B cell (primary cell): ENCODE measurements around the gene NT5DC4. TPM values are rescaled to one million over a fixed set of nuclear protein-coding genes. Genes with fewer than 3 reads are reported as not detected.
"Not testable (repeated sequence)": the region's sequence is repeated elsewhere in the genome, so short reads cannot be mapped to it uniquely, and the experiment has no call there.

Experiments used
- ATAC-seq: fragments of 200-7000 bp; cut with Tn5 transposase; one replicate; pipeline ENCODE4 v1.10.0; 2021; ENCODE audit warnings: low read depth, mild to moderate bottlenecking, moderate number of reproducible peaks, moderate library complexity
- CTCF ChIA-PET: fragments of 350-600 bp; sonication (Branson Sonifier 250); formaldehyde crosslinking; loops from one replicate; lab custom pipeline; 2021; ENCODE audit warnings: antibody characterized with exemption, inconsistent platforms; lab: Charles Lee
- POLR2A ChIA-PET: fragments of 350-600 bp; sonication (Branson Sonifier 250); formaldehyde crosslinking; loops from one replicate; lab custom pipeline; 2021; ENCODE audit warnings: antibody characterized with exemption; lab: Charles Lee
- DNase-seq: peaks from one replicate; pipeline ENCODE4 v3.0.0; 2013
- H2AFZ ChIP-seq: 2 replicates; pipeline ENCODE4 v1.6.1; 2012; ENCODE audit warnings: mild to moderate bottlenecking, low read depth, low read length; ENCODE audit not compliant: insufficient read depth, poor library complexity, severe bottlenecking
- H3K27ac ChIP-seq, 2 donors: 1 replicate in 1 of 2; 2 replicates in 1 of 2; pipeline ENCODE4 v1.5.1; 2012 to 2013; ENCODE audit warnings: low read length in 2 of 2, mild to moderate bottlenecking in 2 of 2, moderate library complexity in 1 of 2
- H3K27me3 ChIP-seq, 4 experiments: fragments of 200-600 bp in 1 of 4; sonication (generic) in 1 of 4; replicated peaks in 1 of 4; 1 replicate in 2 of 4; 2 replicates in 2 of 4; pipeline versions ENCODE4 v1.6.1 to v1.7.0; 2013 to 2016; ENCODE audit warnings: low read length in 3 of 4, mild to moderate bottlenecking in 2 of 4, mixed read lengths in 1 of 4, moderate library complexity in 1 of 4; ENCODE audit not compliant: insufficient read depth in 4 of 4, control insufficient read depth in 3 of 4; ENCODE audit errors: control extremely low read depth in 1 of 4
- H3K36me3 ChIP-seq, 2 experiments: replicated peaks in 1 of 2; 1 replicate in 1 of 2; 2 replicates in 1 of 2; pipeline versions ENCODE4 v1.6.1 to v1.7.1; 2013; ENCODE audit warnings: low read length in 1 of 2; ENCODE audit not compliant: insufficient read depth in 2 of 2, control insufficient read depth in 1 of 2; ENCODE audit errors: control extremely low read depth in 1 of 2, extremely low read depth in 1 of 2
- H3K4me1 ChIP-seq, 2 donors: fragments of 200-600 bp in 1 of 2; sonication (generic) in 1 of 2; 1 replicate in 1 of 2; 2 replicates in 1 of 2; pipeline versions ENCODE4 v1.5.1 to v1.6.1; 2013 to 2017; ENCODE audit warnings: low read length in 2 of 2; ENCODE audit not compliant: control insufficient read depth in 2 of 2, insufficient read depth in 2 of 2
- H3K4me2 ChIP-seq: replicated peaks from 2 replicates; pipeline ENCODE3; 2012; ENCODE audit warnings: mild to moderate bottlenecking, low read depth, low read length; ENCODE audit not compliant: poor library complexity, severe bottlenecking
- H3K4me3 ChIP-seq, 5 experiments: fragments of 200-600 bp in 1 of 5; sonication (generic) in 1 of 5; 1 replicate in 3 of 5; 2 replicates in 2 of 5; pipeline versions ENCODE4 v1.5.1 to v1.7.0; 2011 to 2016; ENCODE audit warnings: low read length in 4 of 5, mild to moderate bottlenecking in 4 of 5, low read depth in 2 of 5, control low read depth in 1 of 5, moderate library complexity in 1 of 5; ENCODE audit not compliant: insufficient read depth in 1 of 5; ENCODE audit errors: control extremely low read depth in 1 of 5, extremely low read depth in 1 of 5
- H3K79me2 ChIP-seq: fragments of 200-600 bp; sonication (generic); one replicate; pipeline ENCODE4 v1.6.0; 2016; ENCODE audit warnings: low read length; ENCODE audit not compliant: control insufficient read depth, insufficient read depth
- H3K9ac ChIP-seq: fragments of 200-600 bp; sonication (generic); 2 replicates; pipeline ENCODE4 v1.6.1; 2017; ENCODE audit warnings: mild to moderate bottlenecking, low read length, moderate library complexity
- H3K9me3 ChIP-seq, 3 donors: one replicate each; pipeline versions ENCODE4 v1.6.1 to v1.7.1; 2013; ENCODE audit warnings: low read length in 2 of 3; ENCODE audit not compliant: control insufficient read depth in 2 of 3, insufficient read depth in 1 of 3; ENCODE audit errors: control extremely low read depth in 1 of 3
- H4K20me1 ChIP-seq: 2 replicates; pipeline ENCODE4 v1.6.0; 2012; ENCODE audit warnings: mild to moderate bottlenecking, low read length; ENCODE audit not compliant: insufficient read depth, control insufficient read depth, poor library complexity, severe bottlenecking
- H3K27ac Mint-ChIP-seq: one replicate; pipeline ENCODE4 v1.8.0; 2021; ENCODE audit warnings: mixed read lengths
- H3K27me3 Mint-ChIP-seq: one replicate; pipeline ENCODE4 v1.8.0; 2021; ENCODE audit warnings: mixed read lengths
- H3K4me1 Mint-ChIP-seq: one replicate; pipeline ENCODE4 v1.8.0; 2021; ENCODE audit warnings: mixed read lengths
- H3K4me3 Mint-ChIP-seq: one replicate; pipeline ENCODE4 v1.8.0; 2021; ENCODE audit warnings: mixed read lengths
- H3K9me3 Mint-ChIP-seq: one replicate; pipeline ENCODE4 v1.8.0; 2022; ENCODE audit warnings: mixed read lengths; ENCODE audit not compliant: insufficient read depth
- CTCF ChIP-seq: fragments of 200-600 bp; IDR thresholded peaks from one replicate; pipeline ENCODE4 v1.8.0; 2022; ENCODE audit warnings: antibody characterized with exemption, mild to moderate bottlenecking
- EZH2 ChIP-seq: IDR thresholded peaks from 2 replicates; pipeline ENCODE4 v1.6.1; 2012; ENCODE audit warnings: borderline replicate concordance, low read depth, mild to moderate bottlenecking, moderate library complexity, low read length; ENCODE audit not compliant: insufficient read depth, poor library complexity, severe bottlenecking
- WGBS: methylation state at CpG from one replicate; pipeline ENCODE4 v1.1.5; 2013; ENCODE audit warnings: missing lambda C conversion rate; ENCODE audit not compliant: insufficient coverage; 5-methylcytosine and 5-hydroxymethylcytosine counted together
- intact Hi-C: fragments of 100-400 bp; cut with micrococcal nuclease; formaldehyde crosslinking; loops from one replicate; pipeline ENCODE4 v1.10.0; 2022
- polyA plus RNA-seq: library from polyadenylated mRNA; depleted of rRNA; stranded (reverse); fragments of >200 nt; gene quantifications from 2 replicates; pipeline ENCODE4 v1.2.3, GENCODE V29; 2012
- total RNA-seq, 2 donors: library from RNA; stranded (reverse); fragments of 120-200 nt in 1 of 2; gene quantifications; 1 replicate in 1 of 2; 2 replicates in 1 of 2; pipeline versions ENCODE4 v1.2.3 to v1.2.4, GENCODE V29; 2013 to 2022

Gene NT5DC4
- total and polyA plus RNA-seq, 2 donors (not counting 1 experiment from before 2014, with no cell fraction given) = 2.0 TPM; not detected in 1

DNA sequence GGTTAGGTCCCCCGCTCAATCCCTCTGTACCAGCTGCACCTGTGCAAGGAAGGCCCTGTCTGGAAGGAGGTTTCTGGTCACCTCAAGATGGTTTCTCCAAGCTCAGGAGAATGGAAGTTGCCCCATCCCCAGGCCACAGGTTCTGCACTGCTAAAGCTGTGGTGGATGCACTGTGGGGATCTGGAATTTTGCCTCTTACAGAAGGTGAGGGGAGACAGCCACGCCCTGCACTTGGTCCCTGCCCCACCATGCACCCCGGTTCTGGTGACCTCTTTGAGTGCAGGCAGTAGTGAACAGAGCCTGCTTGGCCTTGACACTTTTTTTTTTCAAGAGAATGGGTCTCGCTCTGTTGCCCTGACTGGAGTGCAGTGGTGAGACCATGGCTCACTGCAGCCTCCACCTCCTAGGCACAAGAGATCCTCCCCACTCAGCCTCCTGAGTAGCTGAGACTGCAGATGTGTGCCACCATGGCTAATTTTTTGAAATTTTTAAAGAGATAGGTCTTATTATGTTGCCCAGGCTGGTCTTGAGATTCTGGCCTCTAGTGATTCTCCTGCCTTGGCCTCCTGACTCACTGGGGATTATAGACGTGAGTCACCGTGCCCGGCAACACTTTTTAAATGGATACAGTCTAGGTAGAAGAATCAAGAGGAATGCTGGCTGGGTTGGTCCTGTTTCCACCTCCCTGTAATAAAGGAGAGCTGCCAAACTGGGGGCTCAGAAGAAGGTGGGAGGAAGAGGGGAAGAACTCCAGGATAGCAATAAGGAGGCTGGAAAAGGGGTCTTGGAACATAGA is 5.8 kb upstream of the NT5DC4 start:
- peaks cover 0 to 2% (median 0%) of the 10 kb centered on the region in 4 experiments for H3K27me3 ChIP-seq
- ATAC-seq = no peak
- no peak for DNase-seq
- H3K27ac Mint-ChIP-seq = no peak overlapping the region
- no peaks in the 10 kb centered on the region for H3K27me3 Mint-ChIP-seq
- ChIA-PET CTCF (interaction anchor here (0.9 kb wide), 2 partner anchors 10 to 12 kb away, joined by 4 to 5 read pairs; no protein-coding TSS in a partner anchor), POLR2A (interaction anchor here (0.7 kb wide), 1 partner anchor 131 kb away, joined by 12 read pairs; no protein-coding TSS in a partner anchor)
- H3K4me2 ChIP-seq = no peak overlapping the region
- no peaks in the 10 kb centered on the region for H3K9me3 Mint-ChIP-seq
- peaks cover 27% of the 10 kb centered on the region for H3K4me1 Mint-ChIP-seq
- intact Hi-C loops = no loop called here
- H3K9ac ChIP-seq = no peak overlapping the region
- H2AFZ ChIP-seq = no peak overlapping the region
- H3K27ac ChIP-seq = no peak overlapping the region
- peaks cover 0 to 4% (median 0%) of the 10 kb centered on the region in 3 donors for H3K9me3 ChIP-seq
- H4K20me1 ChIP-seq = no peaks in the 10 kb centered on the region
- H3K79me2 ChIP-seq = no peaks in the 10 kb centered on the region
- no peak overlapping the region for H3K4me3 Mint-ChIP-seq
- H3K4me1 ChIP-seq = peaks cover 3 to 26% of the 10 kb centered on the region in 2 donors
- 96% methylated on average over 7 of the region's 7 CpGs for WGBS
- TF ChIP-seq EZH2 = no peak
- no peak for TF ChIP-seq CTCF
- no peaks in the 10 kb centered on the region for H3K36me3 ChIP-seq
- H3K4me3 ChIP-seq = no peak overlapping the region

- CTCF ChIA-PET = interaction anchor here (0.9 kb wide), 2 partner anchors 9 to 11 kb away, joined by 4 to 5 read pairs; no protein-coding TSS in a partner anchor
- H3K27me3 Mint-ChIP-seq, POLR2A ChIA-PET, H3K9me3 Mint-ChIP-seq, H3K27ac Mint-ChIP-seq, DNase-seq, H3K9ac ChIP-seq, ATAC-seq, H2AFZ ChIP-seq, H3K4me3 Mint-ChIP-seq, H3K4me2 ChIP-seq, H3K36me3 ChIP-seq, H3K4me3 ChIP-seq, H4K20me1 ChIP-seq, intact Hi-C loops, H3K9me3 ChIP-seq, H3K27me3 ChIP-seq, H3K27ac ChIP-seq, H3K79me2 ChIP-seq: not testable (repeated sequence)
- peaks cover 18% of the 10 kb centered on the region for H3K4me1 Mint-ChIP-seq
- no CpG with 5 or more reads among the region's 1 CpG for WGBS
- peaks cover 0 to 20% of the 10 kb centered on the region in 2 donors for H3K4me1 ChIP-seq
Measured at GRCh38 chr2:112716094-112716493, 4.7 kb upstream of the NT5DC4 start.

GRCh38 chr2:112716826-112717352 is 3.9 kb upstream of the NT5DC4 start:
- peaks cover 15% of the 10 kb centered on the region for H3K4me1 Mint-ChIP-seq
- H3K79me2 ChIP-seq, H3K27me3 ChIP-seq, DNase-seq, H3K36me3 ChIP-seq, intact Hi-C loops, H3K9me3 Mint-ChIP-seq, H4K20me1 ChIP-seq, ATAC-seq, H2AFZ ChIP-seq, H3K27ac ChIP-seq, POLR2A ChIA-PET, H3K9ac ChIP-seq, H3K9me3 ChIP-seq, H3K4me2 ChIP-seq, H3K4me3 Mint-ChIP-seq, H3K27ac Mint-ChIP-seq, H3K4me3 ChIP-seq, H3K27me3 Mint-ChIP-seq: not testable (repeated sequence)
- CTCF ChIA-PET = interaction anchor here (1.0 kb wide), 1 partner anchor 9 kb away, joined by 4 read pairs; no protein-coding TSS in a partner anchor
- peaks cover 0 to 19% of the 10 kb centered on the region in 2 donors for H3K4me1 ChIP-seq
- no CpG with 5 or more reads among the region's 5 CpGs for WGBS
